Neural cell (in vitro differentiated cells): ENCODE data around the gene ABHD12B.

Experiments
- CTCF ChIP-seq: fragments of 450-650 bp; IDR thresholded peaks from 2 replicates; pipeline ENCODE4 v1.5.1; 2014; ENCODE audit warnings: antibody characterized with exemption, mild to moderate bottlenecking, moderate library complexity; ENCODE audit not compliant: poor library complexity, severe bottlenecking
- EZH2 ChIP-seq: fragments of 200-600, 300-800 bp; shearing (Covaris generic), sonication (generic); IDR thresholded peaks from 2 replicates; pipeline ENCODE4 v1.6.1; 2014; ENCODE audit warnings: antibody characterized with exemption, low read length, borderline replicate concordance, mild to moderate bottlenecking; ENCODE audit not compliant: insufficient read depth, poor library complexity, severe bottlenecking
- RAD21 ChIP-seq: fragments of 450-650 bp; conservative IDR thresholded peaks from 2 replicates; pipeline ENCODE4 v1.6.1; 2014; ENCODE audit warnings: antibody characterized with exemption, mild to moderate bottlenecking, moderate library complexity
- TF ChIP-seq, protein P1 (sequence below): IDR thresholded peaks from 2 replicates; pipeline ENCODE4 v1.6.1; 2012; ENCODE audit warnings: borderline replicate concordance

DNA sequence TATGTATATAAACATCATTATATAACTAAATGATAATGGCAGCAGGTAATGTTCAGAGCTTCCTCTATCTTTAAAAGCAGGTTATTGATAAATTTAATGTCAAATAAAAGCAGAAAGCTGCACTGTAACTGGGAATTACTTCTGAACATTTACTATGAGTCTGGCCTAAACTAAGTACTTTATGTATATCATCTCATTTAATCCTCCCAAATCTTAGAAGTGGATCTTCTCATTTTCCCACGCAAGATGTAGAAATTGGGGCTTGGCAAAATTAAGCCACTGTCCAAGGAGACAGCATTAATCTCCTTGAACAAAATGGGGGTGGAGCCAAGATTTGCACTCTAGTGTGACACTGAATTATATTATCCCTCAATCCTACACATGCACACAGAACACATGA is 46.5 kb upstream of the ABHD12B start:
- TF ChIP-seq CTCF (no peak), RAD21 (no peak), EZH2 (no peak)
- TF ChIP-seq, protein P1, sequence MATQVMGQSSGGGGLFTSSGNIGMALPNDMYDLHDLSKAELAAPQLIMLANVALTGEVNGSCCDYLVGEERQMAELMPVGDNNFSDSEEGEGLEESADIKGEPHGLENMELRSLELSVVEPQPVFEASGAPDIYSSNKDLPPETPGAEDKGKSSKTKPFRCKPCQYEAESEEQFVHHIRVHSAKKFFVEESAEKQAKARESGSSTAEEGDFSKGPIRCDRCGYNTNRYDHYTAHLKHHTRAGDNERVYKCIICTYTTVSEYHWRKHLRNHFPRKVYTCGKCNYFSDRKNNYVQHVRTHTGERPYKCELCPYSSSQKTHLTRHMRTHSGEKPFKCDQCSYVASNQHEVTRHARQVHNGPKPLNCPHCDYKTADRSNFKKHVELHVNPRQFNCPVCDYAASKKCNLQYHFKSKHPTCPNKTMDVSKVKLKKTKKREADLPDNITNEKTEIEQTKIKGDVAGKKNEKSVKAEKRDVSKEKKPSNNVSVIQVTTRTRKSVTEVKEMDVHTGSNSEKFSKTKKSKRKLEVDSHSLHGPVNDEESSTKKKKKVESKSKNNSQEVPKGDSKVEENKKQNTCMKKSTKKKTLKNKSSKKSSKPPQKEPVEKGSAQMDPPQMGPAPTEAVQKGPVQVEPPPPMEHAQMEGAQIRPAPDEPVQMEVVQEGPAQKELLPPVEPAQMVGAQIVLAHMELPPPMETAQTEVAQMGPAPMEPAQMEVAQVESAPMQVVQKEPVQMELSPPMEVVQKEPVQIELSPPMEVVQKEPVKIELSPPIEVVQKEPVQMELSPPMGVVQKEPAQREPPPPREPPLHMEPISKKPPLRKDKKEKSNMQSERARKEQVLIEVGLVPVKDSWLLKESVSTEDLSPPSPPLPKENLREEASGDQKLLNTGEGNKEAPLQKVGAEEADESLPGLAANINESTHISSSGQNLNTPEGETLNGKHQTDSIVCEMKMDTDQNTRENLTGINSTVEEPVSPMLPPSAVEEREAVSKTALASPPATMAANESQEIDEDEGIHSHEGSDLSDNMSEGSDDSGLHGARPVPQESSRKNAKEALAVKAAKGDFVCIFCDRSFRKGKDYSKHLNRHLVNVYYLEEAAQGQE = no peak
